H9 (cell line): Measurements from ENCODE around the gene PHLDA1. TPM values are rescaled to one million over a fixed set of nuclear protein-coding genes. Genes with fewer than 3 reads are reported as not detected.

Experiments
- DNase-seq: peaks from one replicate; pipeline ENCODE4 v3.0.0-alpha.2; 2017
- H2AFZ ChIP-seq: one replicate; pipeline ENCODE4 v1.6.1; 2013; ENCODE audit warnings: mild to moderate bottlenecking, low read length, control low read depth, moderate library complexity
- H2AK5ac ChIP-seq: 2 replicates; pipeline ENCODE4 v1.6.1; 2013; ENCODE audit warnings: low read length, control low read depth, mixed read lengths; ENCODE audit not compliant: insufficient read length
- H2BK120ac ChIP-seq: one replicate; pipeline ENCODE4 v1.6.1; 2013; ENCODE audit warnings: low read depth, mild to moderate bottlenecking, low read length, control low read depth, inconsistent platforms; ENCODE audit not compliant: poor library complexity, severe bottlenecking
- H2BK12ac ChIP-seq: 2 replicates; pipeline ENCODE4 v1.6.1; 2013; ENCODE audit warnings: low read length, control low read depth, mixed read lengths, low read depth; ENCODE audit not compliant: insufficient read length
- H2BK15ac ChIP-seq: 2 replicates; pipeline ENCODE4 v1.6.1; 2013; ENCODE audit warnings: low read depth, low read length, control low read depth
- H2BK20ac ChIP-seq: one replicate; pipeline ENCODE4 v1.6.1; 2013; ENCODE audit warnings: low read depth, mild to moderate bottlenecking, low read length, control low read depth, inconsistent platforms; ENCODE audit not compliant: poor library complexity, severe bottlenecking
- H2BK5ac ChIP-seq: 2 replicates; pipeline ENCODE4 v1.6.1; 2013; ENCODE audit warnings: low read length, control low read depth, mixed read lengths; ENCODE audit not compliant: insufficient read length
- H3K14ac ChIP-seq: 2 replicates; pipeline ENCODE4 v1.6.1; 2013; ENCODE audit warnings: low read length, control low read depth; ENCODE audit not compliant: insufficient read depth
- H3K18ac ChIP-seq: 2 replicates; pipeline ENCODE4 v1.6.1; 2013; ENCODE audit warnings: low read depth, mild to moderate bottlenecking, mixed read lengths, low read length, control low read depth; ENCODE audit not compliant: insufficient read length
- H3K23ac ChIP-seq: 2 replicates; pipeline ENCODE4 v1.6.1; 2013; ENCODE audit warnings: low read length, control low read depth, mixed read lengths, low read depth; ENCODE audit not compliant: insufficient read length
- H3K23me2 ChIP-seq: 2 replicates; pipeline ENCODE4 v1.6.1; 2013; ENCODE audit warnings: low read depth, mild to moderate bottlenecking, mixed read lengths, low read length, control low read depth; ENCODE audit not compliant: insufficient read length, poor library complexity, severe bottlenecking
- H3K27ac ChIP-seq: 2 replicates; pipeline ENCODE4 v1.5.1; 2013; ENCODE audit warnings: low read length, control low read depth, mixed read lengths, low read depth; ENCODE audit not compliant: insufficient read length
- H3K27me3 ChIP-seq: 2 replicates; pipeline ENCODE4 v1.6.1; 2013; ENCODE audit warnings: low read length, control low read depth, inconsistent platforms; ENCODE audit not compliant: insufficient read depth
- H3K4ac ChIP-seq: 2 replicates; pipeline ENCODE4 v1.6.1; 2013; ENCODE audit warnings: low read depth, mild to moderate bottlenecking, control low read depth, inconsistent platforms, low read length, moderate library complexity
- H3K4me1 ChIP-seq: 2 replicates; pipeline ENCODE4 v1.6.1; 2013; ENCODE audit warnings: low read length, control low read depth, inconsistent platforms; ENCODE audit not compliant: insufficient read depth
- H3K4me2 ChIP-seq: 2 replicates; pipeline ENCODE4 v1.6.1; 2013; ENCODE audit warnings: low read length, control low read depth, mixed read lengths; ENCODE audit not compliant: insufficient read length, insufficient read depth
- H3K56ac ChIP-seq: 2 replicates; pipeline ENCODE4 v1.6.1; 2013; ENCODE audit warnings: low read depth, mild to moderate bottlenecking, mixed read lengths, low read length, control low read depth; ENCODE audit not compliant: insufficient read length
- H3K79me1 ChIP-seq: 2 replicates; pipeline ENCODE4 v1.6.1; 2013; ENCODE audit warnings: low read depth, mild to moderate bottlenecking, moderate library complexity, low read length, control low read depth, inconsistent platforms; ENCODE audit not compliant: insufficient read depth, poor library complexity, severe bottlenecking
- H3K79me2 ChIP-seq: 2 replicates; pipeline ENCODE4 v1.6.1; 2013; ENCODE audit warnings: low read length, control low read depth, inconsistent platforms; ENCODE audit not compliant: insufficient read depth
- H3K9ac ChIP-seq: 2 replicates; pipeline ENCODE4 v1.6.1; 2013; ENCODE audit warnings: low read length, control low read depth, mixed read lengths; ENCODE audit not compliant: insufficient read length; ENCODE audit errors: extremely low read depth
- H3K9me3 ChIP-seq: one replicate; pipeline ENCODE4 v1.6.1; 2013; ENCODE audit warnings: low read depth, low read length, inconsistent platforms; ENCODE audit not compliant: control insufficient read depth
- H3T11ph ChIP-seq: one replicate; pipeline ENCODE4 v1.6.1; 2013; ENCODE audit warnings: mild to moderate bottlenecking, low read length, control low read depth, inconsistent platforms
- H4K20me1 ChIP-seq: one replicate; pipeline ENCODE4 v1.6.1; 2013; ENCODE audit not compliant: control insufficient read depth, insufficient read length, insufficient read depth
- H4K5ac ChIP-seq: 2 replicates; pipeline ENCODE4 v1.6.1; 2013; ENCODE audit warnings: low read depth, mild to moderate bottlenecking, mixed read lengths, low read length, control low read depth; ENCODE audit not compliant: insufficient read length
- H4K8ac ChIP-seq: replicated peaks from 2 replicates; pipeline ENCODE4 v1.6.1; 2013; ENCODE audit warnings: low read length, control low read depth, mixed read lengths, low read depth; ENCODE audit not compliant: insufficient read length
- H4K91ac ChIP-seq: 2 replicates; pipeline ENCODE4 v1.6.1; 2013; ENCODE audit warnings: low read depth, mild to moderate bottlenecking, moderate library complexity, mixed read lengths, low read length, control low read depth; ENCODE audit not compliant: insufficient read length
- H3K27ac Mint-ChIP-seq, 3 experiments: 2 replicates in 2 of 3; 3 replicates in 1 of 3; pipeline ENCODE4 v1.8.0; 2020 to 2021; ENCODE audit warnings: mixed read lengths in 3 of 3, mild to moderate bottlenecking in 1 of 3, moderate library complexity in 1 of 3
- H3K27me3 Mint-ChIP-seq: 2 replicates; pipeline ENCODE4 v1.8.0; 2021; ENCODE audit warnings: low read depth, mild to moderate bottlenecking, moderate library complexity, mixed read lengths
- H3K36me3 Mint-ChIP-seq, 3 experiments: 2 replicates in 2 of 3; 3 replicates in 1 of 3; pipeline ENCODE4 v1.8.0; 2020 to 2021; ENCODE audit warnings: low read depth in 3 of 3, mixed read lengths in 3 of 3; ENCODE audit not compliant: insufficient read depth in 1 of 3
- H3K4me1 Mint-ChIP-seq, 2 experiments: 2 replicates each; pipeline ENCODE4 v1.8.0; 2020; ENCODE audit warnings: mixed read lengths in 2 of 2
- H3K4me3 Mint-ChIP-seq, 2 experiments: 2 replicates in 1 of 2; 3 replicates in 1 of 2; pipeline ENCODE4 v1.8.0; 2020 to 2021; ENCODE audit warnings: mild to moderate bottlenecking in 2 of 2, mixed read lengths in 2 of 2, moderate library complexity in 1 of 2
- H3K9me3 Mint-ChIP-seq, 2 experiments: 2 replicates in 1 of 2; 3 replicates in 1 of 2; pipeline ENCODE4 v1.8.0; 2020; ENCODE audit warnings: mild to moderate bottlenecking in 2 of 2, mixed read lengths in 2 of 2, moderate library complexity in 1 of 2
- WGBS: extraction: QIAGEN DNeasy Blood & Tissue Kit; methylation state at CpG from one replicate; pipeline ENCODE4 v1.1.7; 2013; ENCODE audit warnings: missing lambda C conversion rate, low lambda C conversion rate, mixed read lengths; ENCODE audit not compliant: insufficient read length; ENCODE audit errors: extremely low coverage; 5-methylcytosine and 5-hydroxymethylcytosine counted together
- total RNA-seq: library from RNA; stranded (reverse); gene quantifications from 2 replicates; pipeline ENCODE4 v1.2.1, GENCODE V29; 2021
- TF ChIP-seq, protein P1 (sequence below): fragments of 200-600 bp; sonication (generic); conservative IDR thresholded peaks from 3 replicates; pipeline ENCODE4 v1.8.0; 2021; ENCODE audit warnings: antibody characterized with exemption, mild to moderate bottlenecking

Gene PHLDA1
- total RNA-seq, 1 experiment from 2014 or later = 106 TPM

- no CpG with 5 or more reads among the region's 2 CpGs for WGBS
- no peak overlapping the region for H2BK20ac ChIP-seq
- H3K4me1 Mint-ChIP-seq = peaks cover 33 to 42% of the 10 kb centered on the region in 2 experiments
- no peak overlapping the region for H4K91ac ChIP-seq
- H3K9ac ChIP-seq = no peak overlapping the region
- H3K23me2 ChIP-seq = no peaks in the 10 kb centered on the region
- peaks cover 45 to 89% (median 86%) of the 10 kb centered on the region in 3 experiments for H3K36me3 Mint-ChIP-seq
- H3K23ac ChIP-seq = no peak overlapping the region
- TF ChIP-seq, protein P1, sequence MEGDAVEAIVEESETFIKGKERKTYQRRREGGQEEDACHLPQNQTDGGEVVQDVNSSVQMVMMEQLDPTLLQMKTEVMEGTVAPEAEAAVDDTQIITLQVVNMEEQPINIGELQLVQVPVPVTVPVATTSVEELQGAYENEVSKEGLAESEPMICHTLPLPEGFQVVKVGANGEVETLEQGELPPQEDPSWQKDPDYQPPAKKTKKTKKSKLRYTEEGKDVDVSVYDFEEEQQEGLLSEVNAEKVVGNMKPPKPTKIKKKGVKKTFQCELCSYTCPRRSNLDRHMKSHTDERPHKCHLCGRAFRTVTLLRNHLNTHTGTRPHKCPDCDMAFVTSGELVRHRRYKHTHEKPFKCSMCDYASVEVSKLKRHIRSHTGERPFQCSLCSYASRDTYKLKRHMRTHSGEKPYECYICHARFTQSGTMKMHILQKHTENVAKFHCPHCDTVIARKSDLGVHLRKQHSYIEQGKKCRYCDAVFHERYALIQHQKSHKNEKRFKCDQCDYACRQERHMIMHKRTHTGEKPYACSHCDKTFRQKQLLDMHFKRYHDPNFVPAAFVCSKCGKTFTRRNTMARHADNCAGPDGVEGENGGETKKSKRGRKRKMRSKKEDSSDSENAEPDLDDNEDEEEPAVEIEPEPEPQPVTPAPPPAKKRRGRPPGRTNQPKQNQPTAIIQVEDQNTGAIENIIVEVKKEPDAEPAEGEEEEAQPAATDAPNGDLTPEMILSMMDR = no peak
- H3K56ac ChIP-seq = no peak overlapping the region
- no peak overlapping the region for H3K4me2 ChIP-seq
- no peaks in the 10 kb centered on the region for H3K27me3 ChIP-seq
- H4K5ac ChIP-seq = no peak overlapping the region
- no peaks in the 10 kb centered on the region for H3K27me3 Mint-ChIP-seq
- no peak overlapping the region for H3K14ac ChIP-seq
- no peak for DNase-seq
- no peak overlapping the region for H3K4ac ChIP-seq
- no peak overlapping the region for H2BK5ac ChIP-seq
- no peak overlapping the region for H3K18ac ChIP-seq
- peak overlapping the region in 1 of 3 experiments; percentile 96; a peak in 4 of 7 replicates for H3K27ac Mint-ChIP-seq
- H4K8ac ChIP-seq = no peak overlapping the region
- H3K4me3 Mint-ChIP-seq = no peak overlapping the region
- H3T11ph ChIP-seq = no peak overlapping the region
- H3K27ac ChIP-seq = no peak overlapping the region
- H2BK12ac ChIP-seq = no peak overlapping the region
- no peaks in the 10 kb centered on the region for H4K20me1 ChIP-seq
- H3K4me1 ChIP-seq = peaks cover 2% of the 10 kb centered on the region; the same call in 1 of the 2 replicates
- H3K9me3 ChIP-seq = no peaks in the 10 kb centered on the region
- no peaks in the 10 kb centered on the region; a peak in 1 of 5 replicates for H3K9me3 Mint-ChIP-seq
- no peak overlapping the region for H2BK15ac ChIP-seq
- peaks cover 2% of the 10 kb centered on the region for H3K79me1 ChIP-seq
- H2AK5ac ChIP-seq = no peak overlapping the region
- no peak overlapping the region for H2BK120ac ChIP-seq
- peaks cover 15% of the 10 kb centered on the region; the same call in 1 of the 2 replicates for H3K79me2 ChIP-seq
- no peak overlapping the region for H2AFZ ChIP-seq
Observed at GRCh38 chr12:76060111-76060510, 28.5 kb upstream of the PHLDA1 start.
